Measurements from ENCODE around the gene LTB4R2.

LTB4R2 gene

GRCh38 chr14:24347134-24347533 is 37.2 kb downstream of the LTB4R2 start:
- Histone ChIP-seq H3K9me3 (ENCODE audit: control insufficient read depth, insufficient read depth, low read depth, low read length) (no peaks in the 10 kb centered on the region), H3K27ac (ENCODE audit: extremely low read depth, low read depth, low read length) (no peak overlapping the region), H3K4me3 (ENCODE audit: low read depth, low read length) (no peak overlapping the region), H3K36me3 (ENCODE audit: control insufficient read depth in 2 of 2, insufficient read depth in 1 of 2, low read length in 2 of 2) (no peaks in the 10 kb centered on the region), H3K4me1 (ENCODE audit: control insufficient read depth, insufficient read depth, low read length) (no peaks in the 10 kb centered on the region)
- TF ChIP-seq ZFP41 (tag by site-specific recombination; IDR thresholded peaks at IDR 0.05; ENCODE audit: borderline replicate concordance): no peak
- no peak for TF ChIP-seq ZNF155 (tag by site-specific recombination; IDR thresholded peaks at IDR 0.05)
- TF ChIP-seq OVOL3 (tag by site-specific recombination; IDR thresholded peaks at IDR 0.05): no peak
- no peak for TF ChIP-seq ZBTB11 (tag by site-specific recombination; conservative IDR thresholded peaks at IDR 0.05; ENCODE audit: low read depth)
- CTCF ChIA-PET: interaction anchor here (0.5 to 1.7 kb wide), 6 partner anchors 10 to 964 kb away, joined by 3 to 12 read pairs (median 3); no protein-coding TSS in a partner anchor
- POLR2A ChIA-PET: no interaction called here

GRCh38 chr14:24348186-24348585 is 38.2 kb downstream of the LTB4R2 start:
- H3K9me3 ChIP-seq (ENCODE audit: control insufficient read depth, insufficient read depth, low read depth, low read length): no peaks in the 10 kb centered on the region
- H3K36me3 ChIP-seq (ENCODE audit: control insufficient read depth in 2 of 2, insufficient read depth in 1 of 2, low read length in 2 of 2): no peaks in the 10 kb centered on the region
- POLR2A ChIA-PET: no interaction called here
- H3K4me1 ChIP-seq (ENCODE audit: control insufficient read depth, insufficient read depth, low read length): no peaks in the 10 kb centered on the region
- H3K27ac ChIP-seq (ENCODE audit: extremely low read depth, low read depth, low read length): no peak overlapping the region
- CTCF ChIA-PET: interaction anchor here (0.6 to 1.7 kb wide), 8 partner anchors 10 to 106 kb away, joined by 3 to 12 read pairs (median 4); partner anchors contain the start of gene TINF2
- no peak overlapping the region for H3K4me3 ChIP-seq (ENCODE audit: low read depth, low read length)
- TF ChIP-seq ZNF423 (tag by site-specific recombination; IDR thresholded peaks at IDR 0.05): no peak
- no peak for TF ChIP-seq PRDM2 (tag by site-specific recombination; IDR thresholded peaks at IDR 0.05; ENCODE audit: borderline replicate concordance)
- TF ChIP-seq ZNF626 (tag by site-specific recombination; IDR thresholded peaks at IDR 0.05): no peak
- TF ChIP-seq ZNF202 (tag by site-specific recombination; IDR thresholded peaks at IDR 0.05; ENCODE audit: borderline replicate concordance): no peak
- no peak for TF ChIP-seq ZFHX2 (tag by site-specific recombination; conservative IDR thresholded peaks at IDR 0.05)
- TF ChIP-seq IKZF3 (tag by site-specific recombination; IDR thresholded peaks at IDR 0.05): no peak
- no peak for TF ChIP-seq ZNF76 (tag by site-specific recombination; IDR thresholded peaks at IDR 0.05; ENCODE audit: borderline replicate concordance, low read depth)
- TF ChIP-seq ZNF561 (tag by site-specific recombination; IDR thresholded peaks at IDR 0.05; ENCODE audit: borderline replicate concordance): no peak
- TF ChIP-seq KLF10 (tag by site-specific recombination; IDR thresholded peaks at IDR 0.05): no peak
- TF ChIP-seq SETDB1 (IDR thresholded peaks at IDR 0.05; ENCODE audit: insufficient read length, low read length): no peak
- TF ChIP-seq ZNF654 (tag by site-specific recombination; IDR thresholded peaks at IDR 0.05; ENCODE audit: low read depth): no peak
- TF ChIP-seq, protein P1, sequence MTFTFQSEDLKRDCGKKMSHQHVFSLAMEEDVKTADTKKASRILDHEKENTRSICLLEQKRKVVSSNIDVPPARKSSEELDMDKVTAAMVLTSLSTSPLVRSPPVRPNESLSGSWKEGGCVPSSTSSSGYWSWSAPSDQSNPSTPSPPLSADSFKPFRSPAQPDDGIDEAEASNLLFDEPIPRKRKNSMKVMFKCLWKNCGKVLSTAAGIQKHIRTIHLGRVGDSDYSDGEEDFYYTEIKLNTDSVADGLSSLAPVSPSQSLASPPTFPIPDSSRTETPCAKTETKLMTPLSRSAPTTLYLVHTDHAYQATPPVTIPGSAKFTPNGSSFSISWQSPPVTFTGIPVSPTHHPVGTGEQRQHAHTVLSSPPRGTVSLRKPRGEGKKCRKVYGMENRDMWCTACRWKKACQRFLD (tag by site-specific recombination; IDR thresholded peaks at IDR 0.05): no peak
- TF ChIP-seq ZNF362 (tag by site-specific recombination; IDR thresholded peaks at IDR 0.05): no peak
- TF ChIP-seq ZNF785 (tag by site-specific recombination; IDR thresholded peaks at IDR 0.05): no peak
- TF ChIP-seq, protein P2, sequence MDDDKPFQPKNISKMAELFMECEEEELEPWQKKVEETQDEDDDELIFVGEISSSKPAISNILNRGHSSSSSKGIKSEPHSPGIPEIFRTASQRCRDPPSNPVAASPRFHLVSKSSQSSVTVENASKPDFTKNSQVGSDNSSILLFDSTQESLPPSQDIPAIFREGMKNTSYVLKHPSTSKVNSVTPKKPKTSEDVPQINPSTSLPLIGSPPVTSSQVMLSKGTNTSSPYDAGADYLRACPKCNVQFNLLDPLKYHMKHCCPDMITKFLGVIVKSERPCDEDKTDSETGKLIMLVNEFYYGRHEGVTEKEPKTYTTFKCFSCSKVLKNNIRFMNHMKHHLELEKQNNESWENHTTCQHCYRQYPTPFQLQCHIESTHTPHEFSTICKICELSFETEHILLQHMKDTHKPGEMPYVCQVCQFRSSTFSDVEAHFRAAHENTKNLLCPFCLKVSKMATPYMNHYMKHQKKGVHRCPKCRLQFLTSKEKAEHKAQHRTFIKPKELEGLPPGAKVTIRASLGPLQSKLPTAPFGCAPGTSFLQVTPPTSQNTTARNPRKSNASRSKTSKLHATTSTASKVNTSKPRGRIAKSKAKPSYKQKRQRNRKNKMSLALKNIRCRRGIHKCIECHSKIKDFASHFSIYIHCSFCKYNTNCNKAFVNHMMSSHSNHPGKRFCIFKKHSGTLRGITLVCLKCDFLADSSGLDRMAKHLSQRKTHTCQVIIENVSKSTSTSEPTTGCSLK (tag by site-specific recombination; IDR thresholded peaks at IDR 0.05): no peak
- no peak for TF ChIP-seq ZNF660 (tag by site-specific recombination; IDR thresholded peaks at IDR 0.05)
- no peak for TF ChIP-seq FEZF1 (tag by site-specific recombination; IDR thresholded peaks at IDR 0.05)
- TF ChIP-seq KLF9 (tag by site-specific recombination; IDR thresholded peaks at IDR 0.05; ENCODE audit: low read depth): no peak
